ENCODE results near the gene P2RX4.

Gene P2RX4

DNA sequence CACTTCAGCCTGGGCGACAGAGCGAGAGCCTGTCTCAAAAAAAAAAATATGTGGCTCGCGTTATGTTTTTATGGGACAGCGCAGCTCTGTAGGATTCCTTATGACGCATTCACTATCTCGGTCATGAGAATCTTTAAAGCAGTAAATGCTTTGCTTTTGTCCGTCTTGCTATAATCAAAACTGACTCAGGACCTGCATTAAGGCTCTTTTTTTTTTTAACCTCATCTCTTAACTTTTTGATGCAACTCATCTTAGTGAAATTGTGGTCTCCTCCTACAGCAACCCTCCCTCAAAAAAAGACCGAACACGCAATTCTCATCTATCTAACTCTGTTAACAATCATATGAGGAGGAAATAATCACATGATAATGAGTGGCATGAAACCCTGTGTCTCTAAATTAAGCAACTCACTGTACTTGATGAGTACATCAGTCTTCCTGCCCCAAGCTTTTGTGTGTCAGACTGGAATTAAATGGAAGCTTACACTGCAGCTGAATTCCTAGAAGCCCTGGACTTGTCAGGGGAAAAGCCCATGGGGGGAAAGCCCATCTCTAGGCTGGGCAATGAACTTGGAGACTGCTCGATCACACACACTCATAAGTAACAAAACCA, 4.3 kb downstream of the P2RX4 start:
- H4K20me1 ChIP-seq (ENCODE audit: insufficient read depth): no peaks in the 10 kb centered on the region
- H3K9ac ChIP-seq: no peak overlapping the region
- no peaks in the 10 kb centered on the region for H3K36me3 ChIP-seq (ENCODE audit: insufficient read depth)
- TF ChIP-seq, protein P1, sequence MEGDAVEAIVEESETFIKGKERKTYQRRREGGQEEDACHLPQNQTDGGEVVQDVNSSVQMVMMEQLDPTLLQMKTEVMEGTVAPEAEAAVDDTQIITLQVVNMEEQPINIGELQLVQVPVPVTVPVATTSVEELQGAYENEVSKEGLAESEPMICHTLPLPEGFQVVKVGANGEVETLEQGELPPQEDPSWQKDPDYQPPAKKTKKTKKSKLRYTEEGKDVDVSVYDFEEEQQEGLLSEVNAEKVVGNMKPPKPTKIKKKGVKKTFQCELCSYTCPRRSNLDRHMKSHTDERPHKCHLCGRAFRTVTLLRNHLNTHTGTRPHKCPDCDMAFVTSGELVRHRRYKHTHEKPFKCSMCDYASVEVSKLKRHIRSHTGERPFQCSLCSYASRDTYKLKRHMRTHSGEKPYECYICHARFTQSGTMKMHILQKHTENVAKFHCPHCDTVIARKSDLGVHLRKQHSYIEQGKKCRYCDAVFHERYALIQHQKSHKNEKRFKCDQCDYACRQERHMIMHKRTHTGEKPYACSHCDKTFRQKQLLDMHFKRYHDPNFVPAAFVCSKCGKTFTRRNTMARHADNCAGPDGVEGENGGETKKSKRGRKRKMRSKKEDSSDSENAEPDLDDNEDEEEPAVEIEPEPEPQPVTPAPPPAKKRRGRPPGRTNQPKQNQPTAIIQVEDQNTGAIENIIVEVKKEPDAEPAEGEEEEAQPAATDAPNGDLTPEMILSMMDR (conservative IDR thresholded peaks at IDR 0.05; ENCODE audit: low read depth, low read length): no peak
- H3K79me2 ChIP-seq (ENCODE audit: insufficient read depth, low read depth): peaks cover 20% of the 10 kb centered on the region; the same call in 1 of the 2 replicates
- H3K4me2 ChIP-seq: peak overlapping the region; percentile 59
- H3K27me3 ChIP-seq (ENCODE audit: insufficient read depth, low read depth): no peaks in the 10 kb centered on the region
- H3K4me3 ChIP-seq (IDR thresholded peaks at IDR 0.05; ENCODE audit: insufficient read depth, low read depth, low read length): no peak overlapping the region
- H2AFZ ChIP-seq (ENCODE audit: low read depth): no peak overlapping the region
- peak overlapping the region; percentile 57 for H3K27ac ChIP-seq
- peaks cover 27% of the 10 kb centered on the region for H3K4me1 ChIP-seq (ENCODE audit: low read depth, poor library complexity, severe bottlenecking)

DNA sequence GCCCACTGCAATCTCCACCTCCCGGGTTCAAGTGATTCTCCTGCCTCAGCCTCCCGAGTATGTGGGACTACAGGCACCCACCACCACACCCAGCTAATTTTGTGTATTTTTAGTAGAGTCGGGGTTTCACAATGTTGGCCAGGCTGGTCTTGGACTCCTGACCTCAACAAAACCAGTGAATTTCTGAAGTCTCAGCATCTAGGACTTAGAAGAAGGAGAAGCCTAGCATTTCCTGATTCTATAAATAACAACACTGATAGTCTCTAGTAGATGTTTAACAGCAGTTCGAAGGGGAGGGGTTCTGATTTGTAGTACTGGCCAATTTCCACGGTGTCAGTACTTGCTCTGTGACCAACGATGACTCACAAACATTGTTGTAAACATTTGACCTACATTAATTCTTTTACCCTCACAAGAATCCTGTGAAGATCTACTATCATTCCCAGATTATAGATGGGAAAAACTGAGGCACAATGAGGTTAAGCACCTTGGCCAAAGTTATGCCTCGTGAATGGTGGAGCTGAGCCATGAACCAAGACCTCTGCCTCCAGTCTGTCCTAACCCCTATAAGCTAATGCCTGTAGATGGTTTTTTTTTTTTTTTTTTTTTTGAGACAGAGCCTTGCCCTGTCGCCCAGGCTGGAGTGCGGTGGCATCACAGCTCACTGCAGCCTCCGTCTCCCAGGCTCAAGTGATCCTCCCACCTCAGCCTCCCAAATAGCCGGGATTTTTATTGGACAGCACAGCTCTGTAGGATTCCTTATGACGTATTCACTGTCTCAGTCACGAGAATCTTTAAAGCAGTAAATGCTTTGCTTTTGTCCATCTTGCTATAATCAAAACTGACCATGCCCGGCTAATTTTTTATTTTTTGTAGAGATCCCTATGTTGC, 5.2 kb downstream of the P2RX4 start:
- no peaks in the 10 kb centered on the region for H3K36me3 ChIP-seq (ENCODE audit: insufficient read depth)
- H3K79me2 ChIP-seq (ENCODE audit: insufficient read depth, low read depth): peaks cover 20% of the 10 kb centered on the region; the same call in 1 of the 2 replicates
- no peak overlapping the region for H2AFZ ChIP-seq (ENCODE audit: low read depth)
- peak overlapping the region; percentile 57 for H3K27ac ChIP-seq
- peak overlapping the region; percentile 59 for H3K4me2 ChIP-seq
- H3K4me3 ChIP-seq (IDR thresholded peaks at IDR 0.05; ENCODE audit: insufficient read depth, low read depth, low read length): no peak overlapping the region
- peaks cover 27% of the 10 kb centered on the region for H3K4me1 ChIP-seq (ENCODE audit: low read depth, poor library complexity, severe bottlenecking)
- TF ChIP-seq, protein P1 (conservative IDR thresholded peaks at IDR 0.05; ENCODE audit: low read depth, low read length): no peak
- H3K27me3 ChIP-seq (ENCODE audit: insufficient read depth, low read depth): no peaks in the 10 kb centered on the region
- H3K9ac ChIP-seq: no peak overlapping the region; the same call in 1 of the 2 replicates
- H4K20me1 ChIP-seq (ENCODE audit: insufficient read depth): no peaks in the 10 kb centered on the region

DNA sequence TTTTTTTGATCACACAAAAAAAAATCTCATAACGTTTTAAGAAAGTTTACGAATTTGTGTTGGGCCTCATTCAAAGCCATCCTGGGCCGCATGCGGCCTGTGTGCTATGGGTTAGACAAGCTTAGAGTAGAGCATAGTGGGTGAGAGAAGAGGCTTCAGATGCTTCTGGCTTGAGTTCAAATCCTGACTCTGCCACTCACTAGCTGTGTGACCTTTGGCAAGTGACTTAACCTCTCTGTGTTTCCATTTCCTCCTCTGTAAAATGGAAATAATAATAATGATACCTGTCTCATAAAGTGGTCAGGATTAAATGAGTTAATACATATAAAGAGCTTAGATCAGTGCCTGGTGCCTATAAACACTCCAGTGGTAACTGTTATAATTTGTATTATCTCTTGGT, 6.2 kb downstream of the P2RX4 start:
- Histone ChIP-seq H3K79me2 (ENCODE audit: insufficient read depth, low read depth) (peaks cover 12% of the 10 kb centered on the region; the same call in 1 of the 2 replicates), H3K4me1 (ENCODE audit: low read depth, poor library complexity, severe bottlenecking) (peaks cover 27% of the 10 kb centered on the region), H3K9ac (no peak overlapping the region), H3K27me3 (ENCODE audit: insufficient read depth, low read depth) (no peaks in the 10 kb centered on the region), H3K36me3 (ENCODE audit: insufficient read depth) (no peaks in the 10 kb centered on the region), H4K20me1 (ENCODE audit: insufficient read depth) (no peaks in the 10 kb centered on the region), H2AFZ (ENCODE audit: low read depth) (no peak overlapping the region), H3K4me3 (IDR thresholded peaks at IDR 0.05; ENCODE audit: insufficient read depth, low read depth, low read length) (no peak overlapping the region), H3K27ac (no peak overlapping the region), H3K4me2 (no peak overlapping the region)
- TF ChIP-seq, protein P1 (conservative IDR thresholded peaks at IDR 0.05; ENCODE audit: low read depth, low read length): no peak

DNA sequence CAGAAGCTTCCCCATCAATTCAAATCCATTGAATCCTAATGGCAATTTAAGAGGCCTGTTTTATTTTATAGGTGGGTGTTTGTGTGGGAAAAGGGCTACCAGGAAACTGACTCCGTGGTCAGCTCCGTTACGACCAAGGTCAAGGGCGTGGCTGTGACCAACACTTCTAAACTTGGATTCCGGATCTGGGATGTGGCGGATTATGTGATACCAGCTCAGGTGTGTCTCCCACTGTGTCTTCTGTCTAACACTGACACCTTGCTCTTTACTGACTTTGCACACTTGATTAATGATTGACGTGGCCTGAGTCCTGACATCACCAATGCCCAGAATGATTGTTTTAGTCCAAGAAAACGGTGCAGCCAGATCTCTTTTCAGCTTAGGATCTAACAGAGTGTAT, 7.1 kb downstream of the P2RX4 start:
- Histone ChIP-seq H3K4me1 (ENCODE audit: low read depth, poor library complexity, severe bottlenecking) (peaks cover 27% of the 10 kb centered on the region), H3K27me3 (ENCODE audit: insufficient read depth, low read depth) (no peaks in the 10 kb centered on the region), H4K20me1 (ENCODE audit: insufficient read depth) (no peaks in the 10 kb centered on the region), H3K4me3 (IDR thresholded peaks at IDR 0.05; ENCODE audit: insufficient read depth, low read depth, low read length) (no peak overlapping the region), H2AFZ (ENCODE audit: low read depth) (no peak overlapping the region), H3K4me2 (no peak overlapping the region), H3K79me2 (ENCODE audit: insufficient read depth, low read depth) (peaks cover 4% of the 10 kb centered on the region; the same call in 1 of the 2 replicates), H3K36me3 (ENCODE audit: insufficient read depth) (no peaks in the 10 kb centered on the region), H3K9ac (no peak overlapping the region), H3K27ac (no peak overlapping the region)
- TF ChIP-seq, protein P1 (conservative IDR thresholded peaks at IDR 0.05; ENCODE audit: low read depth, low read length): no peak
